ENCODE measurements around the gene PARD3B.

DNA sequence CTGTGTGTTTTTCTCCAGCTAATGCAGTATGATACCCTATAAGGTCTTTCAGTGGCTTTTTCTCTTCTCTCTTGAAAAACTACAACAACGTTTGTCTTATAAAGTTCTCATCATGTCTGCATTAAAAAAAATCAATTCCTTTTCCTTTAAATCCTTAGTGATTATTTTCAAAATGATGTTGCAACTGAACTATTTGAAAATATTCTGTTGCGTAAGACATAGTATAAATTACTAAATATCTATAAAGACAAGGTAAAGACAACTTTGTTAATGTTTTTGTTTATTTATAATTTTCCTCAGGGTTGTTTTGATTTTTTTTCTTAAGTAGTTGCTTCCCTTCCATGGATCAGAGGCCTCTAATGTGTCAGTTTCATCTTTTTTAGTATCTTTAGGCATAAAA lies 21.2 kb downstream of the PARD3B start:
- no peak for TF ChIP-seq GATA2 (IDR thresholded peaks at IDR 0.05; ENCODE audit: low read depth, low read length)
- TF ChIP-seq GATA3 (IDR thresholded peaks at IDR 0.05; ENCODE audit: low read depth, low read length), result no peak

Measured in SH-SY5Y (cell line).